Measurements from ENCODE around the gene ABCF3.

GRCh38 chr3:184198509-184198908, 12.5 kb downstream of the ABCF3 start:
- TF ChIP-seq POLR2AphosphoS5 (IDR thresholded peaks at IDR 0.05; ENCODE audit: low read depth, low read length), result no peak
- TF ChIP-seq POLR2A (IDR thresholded peaks at IDR 0.05; ENCODE audit: low read depth, low read length), result no peak
- no peak for TF ChIP-seq TAF1 (IDR thresholded peaks at IDR 0.05; ENCODE audit: low read depth, low read length)

Data from GM12891 (cell line).